Vagina (tissue), 2 donors: ENCODE measurements around the gene SUSD2.

Experiments used
- CTCF ChIP-seq, 3 experiments: fragments of 450-650 bp in 2 of 3; fragments of 200-600 bp in 1 of 3; sonication (generic) in 1 of 3; IDR thresholded peaks; one replicate each; pipeline ENCODE4 v1.5.1; 2017 to 2019; ENCODE audit warnings: antibody characterized with exemption in 3 of 3, mild to moderate bottlenecking in 2 of 3, moderate library complexity in 2 of 3
- POLR2A ChIP-seq, 2 donors: fragments of 450-650 bp; IDR thresholded peaks; one replicate each; pipeline ENCODE4 v1.6.1; 2017; ENCODE audit warnings: antibody characterized with exemption in 2 of 2, mild to moderate bottlenecking in 2 of 2, moderate library complexity in 2 of 2
- POLR2AphosphoS5 ChIP-seq, 2 donors: sonication (generic); formaldehyde crosslinking; IDR thresholded peaks; one replicate each; pipeline ENCODE4 v1.9.0; 2017; ENCODE audit warnings: antibody characterized with exemption in 2 of 2, mild to moderate bottlenecking in 2 of 2, low read depth in 1 of 2; ENCODE audit not compliant: insufficient read depth in 1 of 2

DNA sequence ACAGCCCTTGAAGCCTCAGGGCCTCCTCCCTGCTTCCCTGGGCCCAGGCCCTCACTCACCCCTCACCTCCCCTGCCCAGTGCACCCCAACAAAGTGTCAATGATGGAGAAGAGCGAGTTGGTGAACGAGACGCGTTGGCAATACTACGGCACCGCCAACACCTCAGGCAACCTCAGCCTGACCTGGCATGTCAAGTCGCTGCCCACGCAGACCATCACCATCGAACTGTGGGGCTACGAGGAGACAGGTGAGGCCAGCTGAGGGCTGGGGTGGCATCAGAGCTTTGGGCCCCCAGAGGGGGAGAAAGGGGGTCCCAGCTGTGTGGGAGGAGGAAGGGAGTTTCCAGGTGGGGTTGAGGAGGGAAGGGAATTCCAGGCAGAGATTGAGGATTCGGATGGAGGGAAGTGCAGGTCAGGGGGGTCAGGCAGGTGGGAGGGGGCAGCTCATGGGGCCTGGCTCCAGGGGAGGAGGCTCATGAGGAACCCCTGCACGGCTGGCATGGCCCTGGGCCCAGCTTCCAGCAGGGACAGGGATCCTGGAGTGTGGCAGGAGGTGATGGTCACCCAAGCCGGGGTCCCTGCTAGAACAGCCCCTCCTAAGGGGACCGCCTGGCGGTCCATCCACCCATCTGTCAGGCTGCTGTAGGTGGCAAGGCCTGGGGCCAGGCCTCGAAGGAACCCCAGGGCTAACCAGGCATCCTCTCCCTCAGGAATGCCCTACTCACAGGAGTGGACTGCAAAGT is 2.9 kb downstream of the SUSD2 start:
- no peak for TF ChIP-seq CTCF (IDR thresholded peaks at IDR 0.05)
- no peak for TF ChIP-seq POLR2A (IDR thresholded peaks at IDR 0.05)
- TF ChIP-seq POLR2AphosphoS5 (IDR thresholded peaks at IDR 0.05; ENCODE audit: insufficient read depth in 1 of 2, low read depth in 1 of 2) = no peak
